Neural cell (in vitro differentiated cells): ENCODE measurements around the gene VAMP1. TPM values are rescaled to one million over a fixed set of nuclear protein-coding genes. Genes with fewer than 3 reads are reported as not detected.

ENCODE experiments used
- H2AFZ ChIP-seq: fragments of 200-600, 300-800 bp; sonication (generic), shearing (Covaris generic); 2 replicates; pipeline ENCODE4 v1.6.0; 2014; ENCODE audit warnings: low read depth, mild to moderate bottlenecking, antibody characterized with exemption, low read length, moderate library complexity
- H3F3A ChIP-seq: fragments of 200-600 bp; shearing (Covaris generic); 2 replicates; pipeline ENCODE4 v1.6.1; 2016; ENCODE audit warnings: mild to moderate bottlenecking, moderate library complexity, mixed read lengths, antibody characterized with exemption, low read length; ENCODE audit not compliant: insufficient read depth, poor library complexity, severe bottlenecking
- H3K27ac ChIP-seq: fragments of 200-600, 300-800 bp; sonication (generic), shearing (Covaris generic); 2 replicates; pipeline ENCODE4 v1.5.1; 2014; ENCODE audit warnings: mild to moderate bottlenecking, low read length, moderate library complexity
- H3K27me3 ChIP-seq: fragments of 300-800, 200-600 bp; sonication (generic), shearing (Covaris generic); 2 replicates; pipeline ENCODE4 v1.6.0; 2014; ENCODE audit warnings: mild to moderate bottlenecking, low read depth, low read length, moderate library complexity; ENCODE audit not compliant: insufficient read depth
- H3K36me3 ChIP-seq: fragments of 300-800, 200-600 bp; sonication (generic), shearing (Covaris generic); 2 replicates; pipeline ENCODE4 v1.5.1; 2014; ENCODE audit warnings: mild to moderate bottlenecking, antibody characterized with exemption, low read length, moderate library complexity; ENCODE audit not compliant: insufficient read depth
- H3K4me2 ChIP-seq: fragments of 300-800, 200-600 bp; sonication (generic), shearing (Covaris generic); 2 replicates; pipeline ENCODE4 v1.6.0; 2014; ENCODE audit warnings: mild to moderate bottlenecking, low read length
- H3K4me3 ChIP-seq: fragments of 300-800, 200-600 bp; sonication (generic), shearing (Covaris generic); 2 replicates; pipeline ENCODE4 v1.5.1; 2014; ENCODE audit warnings: mild to moderate bottlenecking, low read length, moderate library complexity
- H3K79me2 ChIP-seq: fragments of 200-600 bp; shearing (Covaris generic); replicated peaks from 2 replicates; pipeline ENCODE4 v1.6.0; 2014; ENCODE audit warnings: mild to moderate bottlenecking, low read length, moderate library complexity; ENCODE audit not compliant: insufficient read depth
- H3K9ac ChIP-seq: fragments of 300-800, 200-600 bp; sonication (generic), shearing (Covaris generic); 2 replicates; pipeline ENCODE4 v1.6.1; 2016; ENCODE audit warnings: mild to moderate bottlenecking, low read length, mixed read lengths
- H3K9me2 ChIP-seq: fragments of 200-600 bp; shearing (Covaris generic); 2 replicates; pipeline ENCODE4 v1.6.1; 2016; ENCODE audit warnings: mild to moderate bottlenecking, low read length, mixed read lengths; ENCODE audit not compliant: insufficient read depth
- H3K9me3 ChIP-seq: fragments of 200-600, 300-800 bp; sonication (generic), shearing (Covaris generic); 2 replicates; pipeline ENCODE4 v1.6.1; 2016; ENCODE audit warnings: mild to moderate bottlenecking, mixed run types, low read length, moderate library complexity, mixed read lengths
- H4K20me1 ChIP-seq: fragments of 200-600 bp; shearing (Covaris generic); 2 replicates; pipeline ENCODE4 v1.6.1; 2016; ENCODE audit warnings: mild to moderate bottlenecking, mixed run types; ENCODE audit not compliant: insufficient read depth
- EP300 ChIP-seq: fragments of 450-650 bp; conservative IDR thresholded peaks from 2 replicates; pipeline ENCODE4 v1.6.1; 2014; ENCODE audit warnings: antibody characterized with exemption, mild to moderate bottlenecking, moderate library complexity; ENCODE audit not compliant: poor library complexity, severe bottlenecking
- EZH2 ChIP-seq: fragments of 200-600, 300-800 bp; shearing (Covaris generic), sonication (generic); IDR thresholded peaks from 2 replicates; pipeline ENCODE4 v1.6.1; 2014; ENCODE audit warnings: antibody characterized with exemption, low read length, borderline replicate concordance, mild to moderate bottlenecking; ENCODE audit not compliant: insufficient read depth, poor library complexity, severe bottlenecking
- MXI1 ChIP-seq: fragments of 450-650 bp; conservative IDR thresholded peaks from 2 replicates; pipeline ENCODE4 v1.6.1; 2014; ENCODE audit warnings: antibody characterized with exemption, mild to moderate bottlenecking; ENCODE audit not compliant: poor library complexity, severe bottlenecking
- POLR2AphosphoS5 ChIP-seq: IDR thresholded peaks from 2 replicates; pipeline ENCODE4 v1.6.1; 2012
- RAD21 ChIP-seq: fragments of 450-650 bp; conservative IDR thresholded peaks from 2 replicates; pipeline ENCODE4 v1.6.1; 2014; ENCODE audit warnings: antibody characterized with exemption, mild to moderate bottlenecking, moderate library complexity
- SMC3 ChIP-seq: fragments of 450-650 bp; conservative IDR thresholded peaks from 2 replicates; pipeline ENCODE4 v1.6.1; 2014; ENCODE audit warnings: antibody characterized with exemption, mild to moderate bottlenecking, moderate library complexity; ENCODE audit not compliant: poor library complexity
- TAF1 ChIP-seq: IDR thresholded peaks from 2 replicates; pipeline ENCODE4 v1.6.1; 2012; ENCODE audit warnings: low read depth
- polyA plus RNA-seq: library from polyadenylated mRNA; depleted of rRNA; stranded (reverse); fragments of >200 nt; gene quantifications from 2 replicates; pipeline ENCODE4 v1.2.3, GENCODE V29; 2014
- TF ChIP-seq, protein P1 (sequence below): IDR thresholded peaks from 2 replicates; pipeline ENCODE4 v1.6.1; 2012; ENCODE audit warnings: borderline replicate concordance
- TF ChIP-seq, protein P2 (sequence below): fragments of 450-650 bp; IDR thresholded peaks from 2 replicates; pipeline ENCODE4 v1.5.1; 2014; ENCODE audit warnings: antibody characterized with exemption, mild to moderate bottlenecking, moderate library complexity; ENCODE audit not compliant: poor library complexity, severe bottlenecking

VAMP1 gene
- polyA plus RNA-seq, 1 donor from 2014 or later, result 4.3 TPM

DNA sequence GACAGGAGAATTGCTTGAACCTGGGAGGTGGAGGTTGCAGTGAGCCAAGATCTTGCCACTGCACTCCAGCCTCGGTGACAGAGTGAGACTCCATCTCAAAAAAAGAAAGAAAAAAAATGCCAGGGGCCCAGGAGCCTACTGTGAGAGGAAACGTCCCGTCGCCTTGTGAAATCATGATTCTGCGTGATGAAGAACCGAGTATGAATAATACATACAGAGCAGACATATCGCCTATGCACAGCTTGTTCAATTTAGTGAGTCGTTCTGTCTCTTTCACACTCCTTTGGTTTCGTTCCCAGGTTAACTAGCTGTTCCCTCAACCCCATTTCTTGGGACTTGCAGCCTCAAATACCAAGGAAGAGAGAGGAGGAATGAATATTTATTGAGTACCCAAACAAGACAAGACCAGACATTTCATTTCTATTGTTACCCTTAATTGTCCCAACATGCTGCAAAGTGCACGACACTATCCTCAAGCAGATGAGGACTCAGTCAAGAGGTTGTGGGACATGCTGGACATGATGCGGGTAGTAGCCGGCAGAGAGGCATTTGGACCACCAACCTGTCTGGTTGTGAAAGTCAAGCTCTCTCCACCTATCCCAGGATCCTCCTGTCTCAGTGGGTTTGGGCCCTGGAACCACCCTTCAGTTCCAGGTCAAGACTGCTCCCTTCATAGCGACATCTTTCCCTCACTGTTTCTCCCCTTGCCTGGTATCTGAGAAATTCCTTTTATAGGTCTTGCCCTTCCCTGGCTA is 34.3 kb downstream of the VAMP1 start:
- Histone ChIP-seq H3K9me2 (no peaks in the 10 kb centered on the region), H3F3A (no peaks in the 10 kb centered on the region), H3K9ac (no peak overlapping the region), H4K20me1 (no peaks in the 10 kb centered on the region), H3K4me2 (no peak overlapping the region), H2AFZ (no peak overlapping the region), H3K79me2 (no peaks in the 10 kb centered on the region), H3K9me3 (no peaks in the 10 kb centered on the region), H3K27me3 (no peaks in the 10 kb centered on the region), H3K4me3 (no peak overlapping the region), H3K27ac (no peak overlapping the region), H3K36me3 (no peaks in the 10 kb centered on the region)
- TF ChIP-seq EZH2 (no peak), EP300 (no peak), MXI1 (no peak), POLR2AphosphoS5 (no peak), RAD21 (no peak), TAF1 (no peak), SMC3 (no peak)
- TF ChIP-seq, protein P1, sequence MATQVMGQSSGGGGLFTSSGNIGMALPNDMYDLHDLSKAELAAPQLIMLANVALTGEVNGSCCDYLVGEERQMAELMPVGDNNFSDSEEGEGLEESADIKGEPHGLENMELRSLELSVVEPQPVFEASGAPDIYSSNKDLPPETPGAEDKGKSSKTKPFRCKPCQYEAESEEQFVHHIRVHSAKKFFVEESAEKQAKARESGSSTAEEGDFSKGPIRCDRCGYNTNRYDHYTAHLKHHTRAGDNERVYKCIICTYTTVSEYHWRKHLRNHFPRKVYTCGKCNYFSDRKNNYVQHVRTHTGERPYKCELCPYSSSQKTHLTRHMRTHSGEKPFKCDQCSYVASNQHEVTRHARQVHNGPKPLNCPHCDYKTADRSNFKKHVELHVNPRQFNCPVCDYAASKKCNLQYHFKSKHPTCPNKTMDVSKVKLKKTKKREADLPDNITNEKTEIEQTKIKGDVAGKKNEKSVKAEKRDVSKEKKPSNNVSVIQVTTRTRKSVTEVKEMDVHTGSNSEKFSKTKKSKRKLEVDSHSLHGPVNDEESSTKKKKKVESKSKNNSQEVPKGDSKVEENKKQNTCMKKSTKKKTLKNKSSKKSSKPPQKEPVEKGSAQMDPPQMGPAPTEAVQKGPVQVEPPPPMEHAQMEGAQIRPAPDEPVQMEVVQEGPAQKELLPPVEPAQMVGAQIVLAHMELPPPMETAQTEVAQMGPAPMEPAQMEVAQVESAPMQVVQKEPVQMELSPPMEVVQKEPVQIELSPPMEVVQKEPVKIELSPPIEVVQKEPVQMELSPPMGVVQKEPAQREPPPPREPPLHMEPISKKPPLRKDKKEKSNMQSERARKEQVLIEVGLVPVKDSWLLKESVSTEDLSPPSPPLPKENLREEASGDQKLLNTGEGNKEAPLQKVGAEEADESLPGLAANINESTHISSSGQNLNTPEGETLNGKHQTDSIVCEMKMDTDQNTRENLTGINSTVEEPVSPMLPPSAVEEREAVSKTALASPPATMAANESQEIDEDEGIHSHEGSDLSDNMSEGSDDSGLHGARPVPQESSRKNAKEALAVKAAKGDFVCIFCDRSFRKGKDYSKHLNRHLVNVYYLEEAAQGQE, result no peak
- TF ChIP-seq, protein P2, sequence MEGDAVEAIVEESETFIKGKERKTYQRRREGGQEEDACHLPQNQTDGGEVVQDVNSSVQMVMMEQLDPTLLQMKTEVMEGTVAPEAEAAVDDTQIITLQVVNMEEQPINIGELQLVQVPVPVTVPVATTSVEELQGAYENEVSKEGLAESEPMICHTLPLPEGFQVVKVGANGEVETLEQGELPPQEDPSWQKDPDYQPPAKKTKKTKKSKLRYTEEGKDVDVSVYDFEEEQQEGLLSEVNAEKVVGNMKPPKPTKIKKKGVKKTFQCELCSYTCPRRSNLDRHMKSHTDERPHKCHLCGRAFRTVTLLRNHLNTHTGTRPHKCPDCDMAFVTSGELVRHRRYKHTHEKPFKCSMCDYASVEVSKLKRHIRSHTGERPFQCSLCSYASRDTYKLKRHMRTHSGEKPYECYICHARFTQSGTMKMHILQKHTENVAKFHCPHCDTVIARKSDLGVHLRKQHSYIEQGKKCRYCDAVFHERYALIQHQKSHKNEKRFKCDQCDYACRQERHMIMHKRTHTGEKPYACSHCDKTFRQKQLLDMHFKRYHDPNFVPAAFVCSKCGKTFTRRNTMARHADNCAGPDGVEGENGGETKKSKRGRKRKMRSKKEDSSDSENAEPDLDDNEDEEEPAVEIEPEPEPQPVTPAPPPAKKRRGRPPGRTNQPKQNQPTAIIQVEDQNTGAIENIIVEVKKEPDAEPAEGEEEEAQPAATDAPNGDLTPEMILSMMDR, result no peak

DNA sequence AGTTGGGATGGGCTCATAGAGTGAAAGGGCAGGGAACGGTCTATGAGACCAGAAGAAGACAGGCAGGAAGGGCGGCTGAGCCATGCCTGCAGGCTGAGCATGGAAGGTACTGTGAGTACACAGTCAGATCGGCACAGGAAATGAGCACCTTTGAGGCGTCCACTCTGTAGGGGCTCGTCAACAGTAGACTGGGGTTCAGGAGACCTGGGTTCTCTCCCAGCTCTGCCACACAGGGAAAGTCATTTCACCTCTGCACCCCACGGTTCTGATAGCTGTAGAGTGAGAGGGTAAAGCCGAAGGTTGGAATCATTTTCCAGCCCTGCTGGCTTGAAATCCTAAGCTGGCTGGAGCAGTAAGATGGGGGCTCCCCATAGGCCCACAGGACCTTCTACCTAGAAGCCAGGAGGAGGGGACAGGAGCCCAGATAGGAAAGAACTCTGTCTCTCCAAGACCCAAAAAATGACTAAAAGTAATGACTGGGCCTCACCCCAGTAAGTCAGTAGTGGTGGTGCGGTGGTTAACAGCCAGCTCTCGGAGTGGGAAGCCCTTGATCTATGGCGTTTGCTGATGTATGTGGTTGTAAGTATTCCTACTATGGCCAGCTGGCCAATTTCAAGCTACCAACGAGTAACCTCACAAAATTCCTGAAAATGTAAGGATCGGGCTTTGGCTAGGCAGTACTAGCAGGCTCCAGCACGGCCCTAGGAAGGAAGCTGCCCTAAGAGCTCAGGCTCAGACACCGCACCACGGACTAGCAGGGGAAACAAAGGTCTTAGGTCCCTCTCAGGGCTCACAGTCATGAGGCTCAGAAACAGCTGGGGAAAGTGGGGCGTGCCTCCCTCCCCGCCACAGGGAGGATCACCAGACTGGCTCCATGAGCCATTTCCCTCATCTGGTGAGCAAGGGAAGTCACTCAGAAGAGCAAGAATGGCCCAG is 36.0 kb downstream of the VAMP1 start:
- Histone ChIP-seq H2AFZ (no peak overlapping the region), H4K20me1 (no peaks in the 10 kb centered on the region)
- TF ChIP-seq EZH2, result no peak
- TF ChIP-seq, protein P1, result no peak
- no peak for TF ChIP-seq MXI1
- TF ChIP-seq, protein P2, result no peak
- no peak for TF ChIP-seq RAD21

More for the DNA sequence above, 36.0 kb downstream of the VAMP1 start:
- H3K4me2 ChIP-seq, result no peak overlapping the region
- H3K9me2 ChIP-seq, result no peaks in the 10 kb centered on the region
- H3K27ac ChIP-seq, result no peak overlapping the region
- H3K4me3 ChIP-seq, result no peak overlapping the region
- H3K9me3 ChIP-seq, result no peaks in the 10 kb centered on the region
- no peaks in the 10 kb centered on the region for H3K79me2 ChIP-seq
- H3K27me3 ChIP-seq, result no peaks in the 10 kb centered on the region
- H3F3A ChIP-seq, result no peaks in the 10 kb centered on the region
- no peak overlapping the region for H3K9ac ChIP-seq
- H3K36me3 ChIP-seq, result no peaks in the 10 kb centered on the region
